ENCODE measurements around the gene CD9.

Gene CD9

DNA sequence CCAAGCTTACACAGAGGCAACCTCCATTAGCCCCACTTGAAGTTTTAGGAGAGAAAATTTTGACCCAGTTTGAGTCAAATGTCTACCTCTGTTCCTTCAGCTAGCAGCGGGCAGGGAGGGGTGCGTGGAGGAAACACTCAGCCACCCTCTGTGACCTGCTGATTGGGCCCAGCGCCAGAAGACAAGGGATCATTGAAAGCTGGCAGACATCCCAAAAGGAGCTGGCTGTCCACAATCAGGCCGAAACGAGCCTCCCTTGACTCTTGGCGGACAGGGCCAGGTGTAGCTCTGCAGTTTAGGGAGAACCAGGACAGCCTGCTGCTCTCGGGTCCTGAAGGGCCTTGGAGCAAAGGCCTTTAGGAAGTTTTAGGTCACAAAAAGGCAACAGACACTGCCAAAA lies 41.3 kb downstream of the CD9 start:
- no peak for DNase-seq (ENCODE audit: low read depth, low spot score)

DNA sequence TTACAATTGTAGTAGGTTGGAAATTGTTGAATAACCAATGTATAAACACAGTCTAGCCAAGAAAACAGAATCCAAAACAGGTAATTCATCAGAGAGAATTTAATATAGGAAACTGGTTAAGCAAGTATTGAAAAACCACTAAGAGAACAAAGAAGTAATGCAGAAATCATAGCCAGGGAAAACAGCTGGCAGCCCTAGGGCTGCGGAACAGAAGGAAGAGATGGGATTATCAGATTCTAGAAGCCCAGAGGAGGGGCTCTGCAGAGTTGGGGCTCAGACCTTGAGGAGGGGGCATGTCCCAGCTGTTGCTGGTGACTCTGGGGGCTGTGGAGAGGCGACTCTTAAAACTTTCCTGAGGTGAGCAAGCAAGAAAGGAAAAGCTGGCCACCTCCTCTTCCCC lies 49.4 kb downstream of the CD9 start:
- no peak for DNase-seq (ENCODE audit: low read depth, low spot score)

DNA sequence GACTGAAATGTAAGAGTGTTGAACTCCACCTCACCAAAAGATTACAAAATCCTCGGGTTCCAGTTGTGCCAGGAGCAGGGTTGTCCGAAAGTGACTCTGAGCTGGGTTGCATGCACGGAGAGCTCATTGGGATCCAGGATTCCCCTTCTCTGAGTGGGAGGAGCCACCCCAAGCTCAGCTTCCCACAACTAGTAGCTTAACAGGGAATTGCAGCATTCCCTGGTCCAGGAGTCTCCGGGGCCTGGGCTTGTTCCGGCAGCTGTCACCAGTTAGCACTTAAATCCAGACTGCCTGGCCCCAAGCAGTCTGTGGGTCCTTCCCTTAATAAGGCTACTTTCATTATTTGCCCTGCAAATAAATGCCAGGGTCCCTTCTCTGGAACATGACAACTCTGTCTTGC lies 50.1 kb downstream of the CD9 start:
- no peak for DNase-seq (ENCODE audit: low read depth, low spot score)

DNA sequence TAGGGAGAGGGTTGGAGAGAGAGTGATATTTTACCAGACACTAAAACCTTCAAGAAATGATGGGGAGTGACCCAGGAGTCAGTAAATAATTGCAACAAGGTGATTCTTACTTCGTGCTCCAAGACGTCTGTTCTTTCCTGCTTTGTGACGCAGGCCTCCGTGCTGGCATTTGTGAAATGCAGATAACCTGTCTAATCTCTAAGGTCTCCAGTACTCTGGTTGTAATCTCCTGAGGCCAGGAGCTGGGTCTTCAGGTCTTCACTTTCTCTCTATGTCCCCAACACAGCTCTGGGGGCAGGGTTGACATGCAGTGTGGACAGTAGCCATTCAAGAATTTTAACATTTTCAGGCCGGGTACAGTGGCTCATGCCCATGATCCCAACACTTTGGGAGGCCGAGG lies 53.1 kb downstream of the CD9 start:
- no peak for DNase-seq (ENCODE audit: low read depth, low spot score)

DNA sequence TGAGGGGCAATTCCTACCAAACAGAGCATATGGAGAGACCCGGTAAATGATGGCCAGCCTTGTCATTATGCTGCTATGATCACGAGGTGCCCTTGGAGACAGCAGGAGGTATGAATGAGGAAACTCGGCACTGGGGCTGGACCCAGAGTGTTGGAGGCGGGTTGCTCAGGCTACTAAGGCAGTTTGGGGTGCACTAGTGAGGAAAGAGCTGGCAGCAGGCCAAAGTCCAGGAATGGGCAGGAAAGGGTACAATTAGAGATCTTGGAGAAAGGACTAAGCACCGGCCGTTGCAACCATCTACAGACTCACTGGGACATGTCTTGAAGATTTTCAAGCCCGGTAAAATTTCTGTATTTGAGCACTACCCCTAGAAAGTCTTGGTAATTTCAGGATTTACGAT lies 54.3 kb downstream of the CD9 start:
- DNase-seq (ENCODE audit: low read depth, low spot score) = no peak

DNA sequence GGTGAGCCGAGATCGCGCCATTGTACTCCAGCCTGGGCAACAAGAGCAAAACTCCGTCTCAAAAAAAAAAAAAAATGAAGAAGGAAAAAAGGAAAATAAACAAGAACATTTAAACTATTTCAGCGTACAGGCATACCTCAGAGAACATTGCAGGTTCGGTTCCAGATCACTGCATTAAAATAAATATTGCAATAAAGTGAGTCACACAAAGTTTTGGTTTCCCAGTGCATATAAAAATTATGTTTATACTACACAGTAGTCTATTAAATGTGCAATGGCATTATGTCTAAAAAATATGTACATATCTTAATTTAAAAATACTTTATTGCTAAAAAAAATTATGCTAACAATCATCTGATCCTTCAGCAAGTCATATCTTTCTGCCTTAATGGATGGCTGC lies 56.8 kb downstream of the CD9 start:
- no peak for DNase-seq (ENCODE audit: low read depth, low spot score)

DNA sequence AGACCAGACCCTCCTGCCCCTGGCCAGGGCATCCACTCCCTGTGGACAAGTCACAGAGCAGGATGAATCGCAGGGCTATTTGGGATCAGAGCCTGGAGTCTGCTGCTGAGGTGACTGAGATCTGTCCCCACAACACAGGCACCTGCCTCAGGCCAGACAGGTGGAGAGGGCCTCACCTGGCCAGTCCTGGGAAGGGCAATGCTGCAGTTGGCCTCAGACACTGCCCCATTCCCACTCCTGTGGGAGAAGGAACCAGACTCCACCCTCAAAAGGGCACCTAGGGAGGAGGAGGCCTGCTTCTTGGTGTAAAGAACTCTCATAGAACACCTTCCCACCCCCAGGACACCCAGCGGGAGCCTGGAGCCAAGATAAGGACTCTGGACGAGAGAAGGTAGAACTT lies 62.0 kb downstream of the CD9 start:
- peak; percentile 34 for DNase-seq (ENCODE audit: low read depth, low spot score)

DNA sequence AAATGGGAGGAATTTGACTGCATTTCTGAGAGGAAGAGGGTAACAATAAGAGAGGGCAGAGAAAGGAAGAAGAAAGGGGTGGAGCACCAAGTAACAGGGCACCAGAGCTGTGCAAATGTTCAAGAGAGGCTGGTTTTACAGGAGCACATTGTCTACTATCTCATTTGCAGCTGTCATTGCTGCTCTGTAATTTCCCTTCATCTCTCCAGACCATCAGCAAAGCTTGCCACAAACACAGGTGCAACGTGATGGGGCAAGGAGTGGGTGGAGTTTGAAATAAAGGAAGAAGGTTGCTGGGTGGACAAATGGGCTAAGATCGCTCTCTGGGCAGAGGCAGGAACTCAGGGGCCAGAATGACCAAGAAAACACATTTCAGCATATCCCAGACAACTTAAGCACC lies 62.4 kb downstream of the CD9 start:
- DNase-seq (ENCODE audit: low read depth, low spot score) = no peak

DNA sequence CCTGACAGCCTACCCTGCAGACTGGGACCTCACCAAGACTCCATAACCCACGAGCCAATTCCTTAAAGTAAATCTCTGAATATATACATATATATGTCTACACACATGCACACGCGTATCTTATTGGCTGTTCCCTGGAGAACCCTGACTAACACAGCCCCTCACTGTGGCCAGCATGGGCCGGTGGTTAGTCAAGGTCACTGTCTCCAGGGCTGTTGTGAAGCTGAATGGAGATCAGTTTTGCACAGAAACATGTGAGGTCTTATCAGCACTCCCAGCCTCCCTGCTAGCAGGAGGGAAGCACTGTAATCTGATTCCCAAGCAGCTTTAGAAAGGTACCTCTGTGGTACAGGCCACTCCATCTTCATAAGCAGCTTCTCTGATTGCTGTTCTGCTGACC lies 63.7 kb downstream of the CD9 start:
- DNase-seq (ENCODE audit: low read depth, low spot score) = peak; percentile 41

DNA sequence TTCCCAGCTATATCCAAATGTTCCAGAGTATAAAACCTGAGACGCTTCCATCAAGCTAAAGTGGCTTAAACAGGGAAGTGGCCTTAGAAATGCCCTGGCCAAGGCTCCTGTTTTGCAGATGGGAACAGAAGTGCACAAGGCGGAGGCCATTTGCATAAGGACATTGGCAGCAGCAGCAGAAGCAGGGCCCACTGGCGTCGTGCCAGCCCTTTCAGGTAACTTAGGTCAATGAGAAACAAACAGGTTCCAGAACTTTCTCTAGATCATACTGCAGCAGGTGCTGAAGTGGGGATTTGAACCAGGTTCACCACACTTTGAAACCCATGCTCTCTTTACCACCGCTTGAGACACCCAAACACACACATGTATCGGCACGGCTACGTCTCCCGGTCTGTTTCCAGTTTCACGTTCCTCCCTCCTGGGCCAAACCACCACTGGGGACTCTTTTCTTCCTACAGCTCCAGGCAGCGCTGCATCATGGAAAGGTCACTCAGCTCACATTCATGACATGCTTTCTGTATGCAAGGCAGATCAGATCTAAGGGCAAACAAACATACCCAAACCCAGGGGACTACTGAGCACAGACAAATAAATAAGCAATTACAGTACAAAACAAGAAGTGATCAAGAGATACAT lies 64.3 kb downstream of the CD9 start:
- no peak for DNase-seq (ENCODE audit: low read depth, low spot score)

DNA sequence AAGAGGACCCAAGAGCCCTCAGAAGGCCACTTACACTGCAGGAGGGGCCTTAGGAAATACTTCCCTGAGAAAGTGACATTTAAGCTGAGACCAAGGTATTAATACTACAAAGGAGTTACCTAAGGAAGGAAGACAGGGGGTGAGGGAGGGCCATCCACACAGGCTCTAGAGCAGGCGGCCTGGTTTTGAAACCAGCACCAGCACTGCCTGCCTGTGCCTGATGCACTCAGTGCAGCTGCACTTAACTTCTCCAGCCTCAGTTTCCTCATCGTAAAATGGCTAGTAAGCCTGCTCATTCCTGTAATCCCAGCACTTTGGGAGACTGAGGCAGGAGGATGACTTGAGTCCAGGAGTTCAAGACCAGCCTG lies 64.8 kb downstream of the CD9 start:
- no peak for DNase-seq (ENCODE audit: low read depth, low spot score)

DNA sequence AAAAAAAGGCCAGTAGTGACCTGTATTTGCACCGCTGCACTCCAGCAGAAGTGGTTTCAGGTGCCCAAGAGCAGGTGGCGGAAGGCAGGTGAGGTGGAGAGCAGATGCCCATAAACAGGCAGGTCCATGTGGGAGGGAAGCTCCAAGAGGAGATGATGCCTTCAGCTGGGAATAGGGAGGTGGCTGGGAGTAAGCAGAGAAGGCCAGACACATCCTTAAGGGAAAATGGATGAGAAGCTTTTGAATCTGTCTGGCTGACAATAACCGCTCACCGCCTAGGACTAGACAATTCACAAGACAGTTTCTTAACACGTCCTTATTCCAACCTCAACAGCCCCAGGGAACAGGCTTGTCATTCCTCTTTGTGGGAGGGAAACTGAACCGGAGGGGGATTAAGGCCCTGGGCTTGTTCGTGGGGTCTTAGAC lies 66.4 kb downstream of the CD9 start:
- peak; percentile 32 for DNase-seq (ENCODE audit: low read depth, low spot score)

DNA sequence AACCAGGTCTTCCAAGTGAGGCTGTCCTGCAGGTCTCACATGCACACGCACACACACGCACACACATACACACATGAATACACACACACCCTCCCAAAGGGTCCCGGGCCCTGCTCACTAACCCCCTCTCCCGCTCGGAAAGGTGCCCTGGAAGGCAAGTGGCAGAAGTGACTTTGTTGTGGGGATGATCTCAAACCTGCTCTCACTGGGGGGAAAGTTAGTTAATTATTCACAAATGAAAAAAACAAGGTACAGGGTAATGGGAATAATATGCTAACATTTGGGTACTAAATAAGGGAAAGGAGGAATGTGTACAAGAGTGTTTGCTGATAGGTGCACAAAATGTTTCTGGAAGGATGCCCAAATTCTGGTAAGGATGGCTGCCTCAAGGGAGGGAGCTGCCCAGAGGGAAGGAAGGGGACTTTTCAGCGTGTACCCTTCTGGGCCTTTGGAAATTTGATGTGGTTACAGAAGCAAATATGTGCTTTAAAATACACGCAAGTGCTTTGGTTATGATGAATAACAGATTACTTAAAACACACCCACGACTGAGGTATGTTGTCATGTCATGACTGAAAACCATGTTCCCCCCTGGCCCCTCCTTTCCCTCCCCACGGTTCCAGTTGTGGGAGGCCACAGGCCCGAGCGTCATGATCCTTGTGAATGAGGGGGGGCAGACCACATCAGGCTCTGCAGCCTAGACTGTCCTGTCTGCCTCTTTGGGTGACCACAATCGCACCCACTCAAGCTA lies 66.9 kb downstream of the CD9 start:
- DNase-seq (ENCODE audit: low read depth, low spot score) = no peak

DNA sequence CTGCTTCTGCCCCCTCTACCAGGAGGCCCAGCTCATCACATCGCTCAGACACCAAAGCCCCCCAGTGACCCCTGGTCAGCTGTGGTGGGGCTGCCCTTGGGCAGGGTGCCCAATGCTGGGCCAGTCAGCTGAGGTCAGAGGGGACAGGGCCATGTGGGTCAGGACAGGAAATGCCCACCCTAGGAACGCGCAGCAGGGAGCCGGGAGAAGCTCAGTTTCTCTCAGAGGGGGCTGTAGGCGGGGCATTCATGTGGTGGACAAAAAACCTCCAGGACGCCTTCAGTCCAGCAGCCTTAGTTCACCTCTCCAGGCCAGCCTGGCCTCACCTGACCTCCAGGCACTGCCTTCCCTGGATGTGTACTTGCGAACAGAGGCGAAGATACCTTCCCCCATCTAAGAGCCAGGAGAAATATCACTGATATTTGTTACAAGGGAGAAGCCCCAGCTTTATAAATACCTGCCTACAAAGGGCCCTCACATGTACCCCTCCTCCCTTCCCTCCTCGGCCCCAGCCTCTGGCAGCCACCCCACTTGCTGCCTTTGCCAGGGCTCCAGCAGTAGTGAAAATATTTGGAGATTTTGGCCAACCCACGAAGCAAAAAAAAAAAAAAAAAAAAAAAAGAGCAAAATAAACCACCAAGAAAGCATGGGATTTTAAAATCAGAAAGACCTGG lies 68.4 kb downstream of the CD9 start:
- DNase-seq (ENCODE audit: low read depth, low spot score) = peak; percentile 44

DNA sequence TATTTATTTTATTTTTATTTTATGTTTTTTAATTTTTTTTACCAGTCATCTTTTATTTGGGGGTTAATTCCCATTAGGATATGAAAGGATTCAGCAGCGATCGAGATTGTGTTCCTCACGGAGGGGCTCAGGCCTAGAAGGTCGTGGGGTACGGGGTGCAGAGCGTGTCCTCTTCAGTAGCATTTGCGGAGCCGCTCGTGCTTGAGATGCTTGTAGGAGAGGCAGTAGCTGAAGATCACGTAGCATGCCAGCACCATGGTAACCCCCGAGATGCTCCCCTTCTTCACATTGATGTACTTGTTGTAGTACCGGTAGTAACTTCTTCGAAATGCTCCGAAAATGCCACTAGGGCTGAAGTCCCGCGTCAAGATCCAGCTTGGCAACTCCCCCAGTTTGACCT lies 69.8 kb downstream of the CD9 start:
- no peak for DNase-seq (ENCODE audit: low read depth, low spot score)

DNA sequence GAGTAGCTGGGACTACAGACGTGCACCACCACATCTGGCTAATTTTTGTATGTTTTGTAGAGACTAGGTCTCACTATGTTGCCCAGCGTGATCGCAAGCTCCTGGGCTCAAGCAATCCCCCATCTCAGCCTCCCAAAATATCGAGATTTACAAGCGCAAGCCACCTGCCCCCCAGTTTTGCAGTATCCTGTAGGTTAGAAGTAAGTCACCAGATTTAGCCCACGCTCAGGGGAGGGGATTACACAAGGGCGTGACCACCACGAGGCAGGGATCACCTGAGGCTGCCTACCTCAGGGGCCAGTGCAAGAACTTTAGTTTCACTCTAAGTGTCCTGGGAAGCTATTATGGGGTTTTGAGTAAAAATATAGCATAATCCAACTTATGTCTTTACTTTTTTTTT lies 71.1 kb downstream of the CD9 start:
- DNase-seq (ENCODE audit: low read depth, low spot score) = no peak

DNA sequence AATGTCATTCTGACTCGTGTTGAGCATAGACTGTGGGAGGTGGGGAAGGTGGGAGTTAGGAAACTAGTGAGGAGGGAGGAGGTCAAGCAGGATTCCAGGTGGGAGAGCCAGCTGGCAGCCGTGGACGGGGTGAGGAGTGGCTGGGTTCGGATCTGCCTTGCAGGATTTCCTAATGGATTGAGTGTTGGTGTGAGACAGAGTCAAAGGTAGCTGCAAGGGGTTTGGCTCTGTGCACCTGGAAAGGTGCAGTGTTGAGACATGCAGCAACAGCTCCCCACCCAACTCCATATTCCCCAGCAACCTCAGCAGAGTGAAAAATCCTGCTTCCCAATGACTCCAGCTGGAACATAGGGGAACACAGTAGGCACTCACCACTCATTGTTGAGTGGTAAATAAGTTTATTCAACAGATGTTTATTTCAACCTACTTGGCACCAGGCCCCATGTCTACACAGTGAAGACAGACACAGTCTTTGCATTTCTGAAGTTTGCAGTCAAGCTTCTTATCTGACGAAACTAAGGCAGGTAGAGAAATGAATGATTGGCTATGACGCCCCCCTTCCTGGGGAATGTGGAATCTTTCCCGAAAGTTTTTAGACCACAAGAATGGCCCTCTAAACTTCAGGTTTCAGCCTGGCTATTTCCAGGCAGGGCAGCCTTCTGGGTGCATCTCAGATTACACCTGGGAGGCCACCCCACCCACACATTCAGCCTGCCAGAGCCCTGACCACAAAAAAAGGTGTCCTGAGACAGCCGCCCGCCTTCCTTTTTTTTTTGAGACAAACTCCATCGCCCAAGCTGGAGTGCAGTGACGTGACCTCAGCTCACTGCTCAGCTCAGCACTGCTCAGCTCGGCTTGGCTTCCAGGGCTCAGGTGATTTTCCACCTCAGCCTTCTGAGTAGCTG lies 72.4 kb downstream of the CD9 start:
- DNase-seq (ENCODE audit: low read depth, low spot score) = peak; percentile 64

DNA sequence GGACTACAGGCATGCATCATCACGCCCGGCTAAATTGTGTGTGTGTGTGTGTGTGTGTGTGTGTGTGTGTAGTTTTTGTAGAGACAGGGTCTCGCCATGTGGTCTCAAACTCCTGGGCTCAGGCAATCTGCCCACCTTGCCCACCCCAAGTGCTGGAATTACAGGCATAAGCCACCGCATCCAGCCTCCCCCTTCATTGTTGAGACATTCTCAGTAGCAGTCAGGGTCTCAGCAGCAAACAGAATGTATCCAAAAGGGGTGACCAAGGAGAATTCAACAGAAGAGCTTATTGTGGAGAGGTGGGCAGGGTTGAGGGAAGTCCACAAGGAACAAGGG lies 73.0 kb downstream of the CD9 start:
- no peak for DNase-seq (ENCODE audit: low read depth, low spot score)

DNA sequence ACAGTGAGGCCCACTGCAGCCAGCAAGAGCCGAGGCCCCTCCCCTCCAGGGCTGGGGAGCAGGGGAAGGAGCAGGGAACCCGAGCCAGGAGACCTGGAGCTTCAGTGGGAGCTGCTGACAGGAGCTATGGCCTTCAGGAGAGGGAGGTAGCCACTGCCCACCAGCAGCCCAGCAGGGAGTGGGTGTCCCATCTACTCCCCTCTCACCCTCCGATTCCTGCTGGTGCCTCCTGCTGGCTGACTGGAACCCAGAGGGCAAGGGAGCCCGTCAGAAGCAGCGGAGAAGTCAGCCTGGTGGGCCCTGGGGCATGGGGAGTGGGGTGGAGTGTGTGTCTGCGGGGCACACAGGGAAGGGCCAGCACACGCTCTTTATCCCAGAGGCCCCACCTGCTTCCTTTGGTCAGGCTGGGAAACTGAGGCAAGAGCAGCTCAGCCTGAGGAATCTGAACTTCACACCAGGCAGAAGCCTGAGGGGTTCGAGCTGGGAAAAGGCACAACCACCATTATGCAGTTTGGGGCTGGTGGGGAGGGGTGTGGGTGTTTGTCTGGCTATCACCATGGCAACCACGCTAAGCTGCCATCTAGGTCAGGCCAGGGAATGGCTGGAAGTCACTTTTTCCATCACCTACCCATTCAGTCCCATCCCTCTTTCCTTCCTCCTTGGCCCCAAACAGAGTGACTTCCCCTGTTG lies 73.5 kb downstream of the CD9 start:
- DNase-seq (ENCODE audit: low read depth, low spot score) = peak; percentile 51

DNA sequence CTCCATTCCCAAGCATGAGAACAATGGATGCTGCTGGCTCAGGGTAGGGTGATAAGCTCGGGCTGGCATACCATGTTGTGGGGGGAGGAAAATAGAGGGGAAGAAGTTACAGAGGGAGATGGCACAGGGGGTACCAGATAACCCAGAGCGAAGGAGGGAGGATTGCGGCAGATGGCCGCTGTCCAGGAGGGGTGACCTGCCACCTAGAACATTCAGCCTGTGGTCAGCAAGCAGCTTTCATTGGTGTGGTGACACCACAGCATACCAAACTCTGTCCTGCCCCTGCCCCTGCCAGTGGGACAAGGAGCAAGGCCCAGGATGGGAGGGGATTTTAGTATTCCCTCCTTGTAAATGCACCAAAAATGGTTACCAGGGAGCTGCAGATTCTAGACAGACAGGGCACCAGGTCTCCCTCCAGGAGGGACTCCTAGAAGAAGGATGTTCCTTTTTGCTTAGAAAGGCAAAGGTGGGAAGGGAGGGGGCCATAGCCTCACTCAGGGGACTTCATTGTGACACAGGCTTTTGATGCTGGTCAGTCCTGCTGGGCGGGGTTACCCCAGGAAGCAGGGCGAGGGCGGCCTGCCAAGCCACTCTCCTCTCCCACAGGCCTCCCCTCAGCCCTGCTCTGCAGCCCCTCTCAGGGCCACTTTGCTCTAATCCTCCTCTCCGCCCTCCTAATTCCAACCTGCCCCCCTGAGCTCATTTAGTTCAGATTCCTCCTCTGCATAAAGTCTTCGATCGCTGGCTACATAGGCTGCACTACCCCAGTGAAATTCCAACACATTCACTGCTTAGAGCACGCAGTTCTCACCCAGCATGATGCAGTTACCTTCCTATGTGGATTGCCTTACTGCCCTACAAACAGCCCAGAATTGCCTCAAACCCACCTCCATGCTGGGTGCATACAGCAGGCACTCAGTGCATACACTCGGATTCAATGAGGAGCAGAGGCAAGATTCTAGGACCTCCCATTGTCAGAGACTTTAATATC lies 74.3 kb downstream of the CD9 start:
- peak; percentile 37 for DNase-seq (ENCODE audit: low read depth, low spot score)
